ENCODE results near the gene ARHGEF12. TPM values are rescaled to one million over a fixed set of nuclear protein-coding genes. Genes with fewer than 3 reads are reported as not detected.

ARHGEF12 gene, protein sequence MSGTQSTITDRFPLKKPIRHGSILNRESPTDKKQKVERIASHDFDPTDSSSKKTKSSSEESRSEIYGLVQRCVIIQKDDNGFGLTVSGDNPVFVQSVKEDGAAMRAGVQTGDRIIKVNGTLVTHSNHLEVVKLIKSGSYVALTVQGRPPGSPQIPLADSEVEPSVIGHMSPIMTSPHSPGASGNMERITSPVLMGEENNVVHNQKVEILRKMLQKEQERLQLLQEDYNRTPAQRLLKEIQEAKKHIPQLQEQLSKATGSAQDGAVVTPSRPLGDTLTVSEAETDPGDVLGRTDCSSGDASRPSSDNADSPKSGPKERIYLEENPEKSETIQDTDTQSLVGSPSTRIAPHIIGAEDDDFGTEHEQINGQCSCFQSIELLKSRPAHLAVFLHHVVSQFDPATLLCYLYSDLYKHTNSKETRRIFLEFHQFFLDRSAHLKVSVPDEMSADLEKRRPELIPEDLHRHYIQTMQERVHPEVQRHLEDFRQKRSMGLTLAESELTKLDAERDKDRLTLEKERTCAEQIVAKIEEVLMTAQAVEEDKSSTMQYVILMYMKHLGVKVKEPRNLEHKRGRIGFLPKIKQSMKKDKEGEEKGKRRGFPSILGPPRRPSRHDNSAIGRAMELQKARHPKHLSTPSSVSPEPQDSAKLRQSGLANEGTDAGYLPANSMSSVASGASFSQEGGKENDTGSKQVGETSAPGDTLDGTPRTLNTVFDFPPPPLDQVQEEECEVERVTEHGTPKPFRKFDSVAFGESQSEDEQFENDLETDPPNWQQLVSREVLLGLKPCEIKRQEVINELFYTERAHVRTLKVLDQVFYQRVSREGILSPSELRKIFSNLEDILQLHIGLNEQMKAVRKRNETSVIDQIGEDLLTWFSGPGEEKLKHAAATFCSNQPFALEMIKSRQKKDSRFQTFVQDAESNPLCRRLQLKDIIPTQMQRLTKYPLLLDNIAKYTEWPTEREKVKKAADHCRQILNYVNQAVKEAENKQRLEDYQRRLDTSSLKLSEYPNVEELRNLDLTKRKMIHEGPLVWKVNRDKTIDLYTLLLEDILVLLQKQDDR (N-terminal part only)
- 59.5 TPM for total RNA-seq

- H3K9me3 ChIP-seq (ENCODE audit: control insufficient read depth in 3 of 3, low read length in 3 of 3): no peaks in the 10 kb centered on the region
- H3K4me3 ChIP-seq (ENCODE audit: low read length in 3 of 3): peak within 1 kb of the TSS; percentile 80 to 97 (median 94)
- H3K36me3 ChIP-seq (ENCODE audit: control insufficient read depth in 3 of 3, insufficient read depth in 3 of 3, low read length in 3 of 3): peaks cover 0 to 4% (median 0%) of the 10 kb centered on the region in 3 donors
- H3K4me1 ChIP-seq (ENCODE audit: control insufficient read depth in 3 of 3, insufficient read depth in 3 of 3, low read length in 3 of 3): peaks cover 10 to 32% (median 19%) of the 10 kb centered on the region in 3 donors
- no peaks in the 10 kb centered on the region for H3K27me3 ChIP-seq (ENCODE audit: control insufficient read depth in 3 of 3, insufficient read depth in 3 of 3, low read length in 3 of 3)
- peak within 1 kb of the TSS; percentile 94 to 98 (median 95) for H3K9ac ChIP-seq (ENCODE audit: low read depth in 1 of 3, low read length in 3 of 3)
- peak within 1 kb of the TSS; percentile 92 for H3K27ac ChIP-seq (ENCODE audit: low read depth, low read length)
Measured at GRCh38 chr11:120335908-120336640, at the start of gene ARHGEF12. Gene ARHGEF12, plus strand, starts transcription at chr11:120336413. Its CDS starts 831 bp downstream, at chr11:120337244.

- Histone ChIP-seq H3K9me3 (ENCODE audit: control insufficient read depth in 3 of 3, low read length in 3 of 3) (no peaks in the 10 kb centered on the region), H3K36me3 (ENCODE audit: control insufficient read depth in 3 of 3, insufficient read depth in 3 of 3, low read length in 3 of 3) (no peaks in the 10 kb centered on the region)
Measured at GRCh38 chr11:120288021-120288420, 48.2 kb upstream of the ARHGEF12 start.

DNA sequence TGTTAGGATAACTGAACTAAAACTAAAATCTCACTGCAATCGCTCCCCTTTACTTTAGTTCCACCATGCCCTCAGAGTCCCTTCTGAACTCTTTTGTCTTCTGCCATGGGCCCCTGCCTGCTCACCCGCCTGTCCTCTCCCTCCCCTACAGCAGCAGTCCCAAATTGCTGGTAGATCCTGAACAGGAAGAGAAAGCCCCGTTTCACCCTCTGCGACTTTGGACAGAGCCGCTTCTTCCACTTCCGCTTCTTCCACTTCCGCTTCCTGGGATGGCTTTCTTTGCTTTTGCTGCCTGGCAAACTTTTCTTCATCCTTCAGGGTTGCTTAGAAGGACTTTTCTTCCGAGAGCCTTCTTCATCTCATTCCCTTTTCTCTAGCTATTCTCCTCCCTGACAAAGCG, 46.8 kb upstream of the ARHGEF12 start:
- Histone ChIP-seq H3K9me3 (ENCODE audit: control insufficient read depth in 3 of 3, low read length in 3 of 3) (no peaks in the 10 kb centered on the region), H3K27ac (ENCODE audit: low read depth, low read length) (no peak overlapping the region), H3K4me3 (ENCODE audit: low read length in 3 of 3) (no peak overlapping the region), H3K4me1 (ENCODE audit: control insufficient read depth in 3 of 3, insufficient read depth in 3 of 3, low read length in 3 of 3) (no peaks in the 10 kb centered on the region), H3K27me3 (ENCODE audit: control insufficient read depth in 3 of 3, insufficient read depth in 3 of 3, low read length in 3 of 3) (peaks cover 12 to 22% (median 13%) of the 10 kb centered on the region in 3 donors), H3K36me3 (ENCODE audit: control insufficient read depth in 3 of 3, insufficient read depth in 3 of 3, low read length in 3 of 3) (no peaks in the 10 kb centered on the region), H3K9ac (ENCODE audit: low read depth in 1 of 3, low read length in 3 of 3) (no peak overlapping the region)

More at GRCh38 chr11:120288021-120288420, 48.2 kb upstream of the ARHGEF12 start:
- H3K9ac ChIP-seq (ENCODE audit: low read depth in 1 of 3, low read length in 3 of 3): no peak overlapping the region
- H3K27me3 ChIP-seq (ENCODE audit: control insufficient read depth in 3 of 3, insufficient read depth in 3 of 3, low read length in 3 of 3): peaks cover 0 to 10% (median 7%) of the 10 kb centered on the region in 3 donors
- no peak overlapping the region for H3K4me3 ChIP-seq (ENCODE audit: low read length in 3 of 3)
- H3K27ac ChIP-seq (ENCODE audit: low read depth, low read length): no peak overlapping the region
- no peaks in the 10 kb centered on the region for H3K4me1 ChIP-seq (ENCODE audit: control insufficient read depth in 3 of 3, insufficient read depth in 3 of 3, low read length in 3 of 3)

- H3K4me1 ChIP-seq (ENCODE audit: control insufficient read depth in 3 of 3, insufficient read depth in 3 of 3, low read length in 3 of 3): no peaks in the 10 kb centered on the region
- no peak overlapping the region for H3K9ac ChIP-seq (ENCODE audit: low read depth in 1 of 3, low read length in 3 of 3)
- no peaks in the 10 kb centered on the region for H3K36me3 ChIP-seq (ENCODE audit: control insufficient read depth in 3 of 3, insufficient read depth in 3 of 3, low read length in 3 of 3)
- H3K27ac ChIP-seq (ENCODE audit: low read depth, low read length): no peak overlapping the region
- no peaks in the 10 kb centered on the region for H3K9me3 ChIP-seq (ENCODE audit: control insufficient read depth in 3 of 3, low read length in 3 of 3)
- H3K27me3 ChIP-seq (ENCODE audit: control insufficient read depth in 3 of 3, insufficient read depth in 3 of 3, low read length in 3 of 3): peaks cover 18 to 25% (median 18%) of the 10 kb centered on the region in 3 donors
- no peak overlapping the region for H3K4me3 ChIP-seq (ENCODE audit: low read length in 3 of 3)
Measured at GRCh38 chr11:120290956-120291355, 45.3 kb upstream of the ARHGEF12 start.

DNA sequence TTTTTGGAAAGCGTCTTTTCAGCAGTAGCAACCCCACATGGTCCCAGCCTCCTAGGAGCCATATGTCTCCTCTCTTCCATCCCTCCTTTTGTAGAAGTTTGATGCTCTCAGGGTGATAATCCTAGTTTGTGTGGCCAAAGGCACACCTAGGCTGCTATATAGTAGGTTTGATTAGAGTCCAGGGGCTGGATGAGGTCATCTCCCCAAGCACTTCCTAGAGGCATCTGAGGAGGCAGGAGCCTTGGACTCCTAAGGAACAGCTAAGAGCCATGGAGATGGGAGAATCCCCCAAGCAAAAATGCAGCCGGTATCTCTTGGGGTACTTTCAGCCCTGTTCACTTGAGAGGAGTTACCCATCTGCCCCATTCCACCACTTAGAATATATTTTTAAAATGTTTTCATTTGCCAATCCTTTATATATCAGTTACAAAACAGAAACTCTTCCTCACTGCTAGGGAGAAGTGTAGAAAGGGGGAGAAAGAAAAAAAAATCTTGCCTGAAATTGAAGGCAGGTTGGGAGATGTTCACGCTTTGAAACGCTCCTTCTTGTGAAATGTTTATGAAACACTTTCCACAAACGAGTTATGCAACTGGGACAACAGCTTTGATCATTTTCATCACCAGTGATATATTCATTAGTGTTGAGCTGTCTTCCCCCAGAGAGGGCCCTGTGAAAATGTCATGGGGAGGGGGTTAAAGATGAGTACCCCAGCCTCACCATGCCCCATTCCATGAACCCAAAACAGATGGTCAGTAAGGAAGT, 43.0 kb upstream of the ARHGEF12 start:
- Histone ChIP-seq H3K27me3 (ENCODE audit: control insufficient read depth in 3 of 3, insufficient read depth in 3 of 3, low read length in 3 of 3) (peaks cover 24 to 27% (median 25%) of the 10 kb centered on the region in 3 donors), H3K4me3 (ENCODE audit: low read length in 3 of 3) (no peak overlapping the region), H3K36me3 (ENCODE audit: control insufficient read depth in 3 of 3, insufficient read depth in 3 of 3, low read length in 3 of 3) (no peaks in the 10 kb centered on the region), H3K4me1 (ENCODE audit: control insufficient read depth in 3 of 3, insufficient read depth in 3 of 3, low read length in 3 of 3) (no peaks in the 10 kb centered on the region), H3K9me3 (ENCODE audit: control insufficient read depth in 3 of 3, low read length in 3 of 3) (no peaks in the 10 kb centered on the region), H3K9ac (ENCODE audit: low read depth in 1 of 3, low read length in 3 of 3) (no peak overlapping the region), H3K27ac (ENCODE audit: low read depth, low read length) (no peak overlapping the region)

DNA sequence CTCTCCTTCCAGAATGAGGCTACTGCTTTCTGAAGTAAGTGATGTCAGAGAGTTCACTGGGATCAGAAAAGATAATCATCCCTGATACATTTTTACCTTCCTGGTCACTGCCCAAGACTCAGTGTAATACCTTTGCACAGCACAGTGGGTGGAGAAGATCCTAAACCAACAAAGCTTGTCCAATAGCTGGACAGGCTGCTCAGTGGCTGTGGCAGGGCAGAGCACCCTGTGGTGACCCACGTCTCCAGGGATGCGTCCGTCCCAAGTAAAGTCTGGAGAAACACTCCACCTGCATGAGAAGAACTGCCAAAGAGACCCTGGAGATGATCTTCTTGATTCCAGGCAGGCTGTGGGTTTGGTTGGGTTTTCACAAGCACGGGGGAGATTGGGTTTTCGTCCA, 42.1 kb upstream of the ARHGEF12 start:
- Histone ChIP-seq H3K27me3 (ENCODE audit: control insufficient read depth in 3 of 3, insufficient read depth in 3 of 3, low read length in 3 of 3) (peaks cover 24 to 32% (median 25%) of the 10 kb centered on the region in 3 donors), H3K4me1 (ENCODE audit: control insufficient read depth in 3 of 3, insufficient read depth in 3 of 3, low read length in 3 of 3) (no peaks in the 10 kb centered on the region), H3K9me3 (ENCODE audit: control insufficient read depth in 3 of 3, low read length in 3 of 3) (no peaks in the 10 kb centered on the region), H3K27ac (ENCODE audit: low read depth, low read length) (no peak overlapping the region), H3K9ac (ENCODE audit: low read depth in 1 of 3, low read length in 3 of 3) (no peak overlapping the region), H3K4me3 (ENCODE audit: low read length in 3 of 3) (no peak overlapping the region), H3K36me3 (ENCODE audit: control insufficient read depth in 3 of 3, insufficient read depth in 3 of 3, low read length in 3 of 3) (no peaks in the 10 kb centered on the region)

- Histone ChIP-seq H3K4me1 (ENCODE audit: control insufficient read depth in 3 of 3, insufficient read depth in 3 of 3, low read length in 3 of 3) (peaks cover 0 to 3% (median 2%) of the 10 kb centered on the region in 3 donors), H3K27me3 (ENCODE audit: control insufficient read depth in 3 of 3, insufficient read depth in 3 of 3, low read length in 3 of 3) (peaks cover 25 to 32% (median 27%) of the 10 kb centered on the region in 3 donors), H3K9ac (ENCODE audit: low read depth in 1 of 3, low read length in 3 of 3) (no peak overlapping the region), H3K36me3 (ENCODE audit: control insufficient read depth in 3 of 3, insufficient read depth in 3 of 3, low read length in 3 of 3) (no peaks in the 10 kb centered on the region), H3K9me3 (ENCODE audit: control insufficient read depth in 3 of 3, low read length in 3 of 3) (no peaks in the 10 kb centered on the region), H3K27ac (ENCODE audit: low read depth, low read length) (no peak overlapping the region), H3K4me3 (ENCODE audit: low read length in 3 of 3) (no peak overlapping the region)
Measured at GRCh38 chr11:120295099-120295498, 41.1 kb upstream of the ARHGEF12 start.

DNA sequence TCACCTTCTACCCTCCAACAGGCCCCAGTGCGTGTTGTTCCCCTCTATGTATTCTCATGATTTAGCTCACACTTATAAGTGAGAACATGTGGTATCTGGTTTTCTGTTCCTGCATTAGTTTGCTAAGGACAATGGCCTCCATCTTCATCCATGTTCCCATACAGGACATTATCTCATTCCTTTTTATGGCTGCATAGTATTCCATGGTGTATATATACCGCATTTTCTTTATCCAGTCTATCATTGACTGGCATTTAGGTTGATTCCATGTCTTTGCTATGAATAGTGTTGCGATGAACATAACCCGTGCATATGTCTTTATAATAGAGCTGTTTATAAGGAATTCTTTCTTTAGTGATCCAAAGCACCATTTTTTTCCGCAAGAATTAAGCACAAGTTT, 39.7 kb upstream of the ARHGEF12 start:
- Histone ChIP-seq H3K27ac (ENCODE audit: low read depth, low read length) (no peak overlapping the region), H3K9me3 (ENCODE audit: control insufficient read depth in 3 of 3, low read length in 3 of 3) (no peaks in the 10 kb centered on the region), H3K9ac (ENCODE audit: low read depth in 1 of 3, low read length in 3 of 3) (no peak overlapping the region), H3K27me3 (ENCODE audit: control insufficient read depth in 3 of 3, insufficient read depth in 3 of 3, low read length in 3 of 3) (peaks cover 25 to 32% (median 27%) of the 10 kb centered on the region in 3 donors), H3K4me1 (ENCODE audit: control insufficient read depth in 3 of 3, insufficient read depth in 3 of 3, low read length in 3 of 3) (peaks cover 0 to 3% (median 2%) of the 10 kb centered on the region in 3 donors), H3K36me3 (ENCODE audit: control insufficient read depth in 3 of 3, insufficient read depth in 3 of 3, low read length in 3 of 3) (no peaks in the 10 kb centered on the region), H3K4me3 (ENCODE audit: low read length in 3 of 3) (no peak overlapping the region)

DNA sequence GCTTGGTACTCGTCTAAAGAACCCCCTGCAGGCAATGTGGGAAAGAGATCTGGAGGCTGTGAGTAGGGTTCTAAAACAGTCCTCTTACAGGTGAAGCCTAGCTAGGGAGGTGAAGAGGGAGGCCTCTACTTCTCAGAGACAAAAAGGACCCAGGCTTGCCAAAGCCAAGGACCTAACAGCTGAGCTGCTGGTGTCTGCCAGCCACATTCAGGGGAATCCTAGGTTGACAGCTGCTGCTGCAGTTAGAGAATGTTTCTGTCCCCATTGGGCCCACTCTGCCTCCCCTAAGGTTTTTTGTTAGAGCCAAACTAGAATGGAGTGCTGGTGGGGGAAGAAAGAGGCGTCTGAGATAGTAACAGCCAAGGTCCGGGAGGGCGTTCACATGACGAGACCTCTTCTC, 37.8 kb upstream of the ARHGEF12 start:
- Histone ChIP-seq H3K9me3 (ENCODE audit: control insufficient read depth in 3 of 3, low read length in 3 of 3) (no peaks in the 10 kb centered on the region), H3K9ac (ENCODE audit: low read depth in 1 of 3, low read length in 3 of 3) (no peak overlapping the region), H3K27me3 (ENCODE audit: control insufficient read depth in 3 of 3, insufficient read depth in 3 of 3, low read length in 3 of 3) (peaks cover 13 to 24% (median 23%) of the 10 kb centered on the region in 3 donors), H3K4me3 (ENCODE audit: low read length in 3 of 3) (no peak overlapping the region), H3K27ac (ENCODE audit: low read depth, low read length) (no peak overlapping the region), H3K36me3 (ENCODE audit: control insufficient read depth in 3 of 3, insufficient read depth in 3 of 3, low read length in 3 of 3) (no peaks in the 10 kb centered on the region), H3K4me1 (ENCODE audit: control insufficient read depth in 3 of 3, insufficient read depth in 3 of 3, low read length in 3 of 3) (peaks cover 0 to 3% (median 2%) of the 10 kb centered on the region in 3 donors)
